ENCODE measurements around the gene HES6. TPM values are rescaled to one million over a fixed set of nuclear protein-coding genes. Genes with fewer than 3 reads are reported as not detected.

Gene HES6
- total and polyA plus RNA-seq, 2 donors = 16.1 to 18.7 TPM

DNA sequence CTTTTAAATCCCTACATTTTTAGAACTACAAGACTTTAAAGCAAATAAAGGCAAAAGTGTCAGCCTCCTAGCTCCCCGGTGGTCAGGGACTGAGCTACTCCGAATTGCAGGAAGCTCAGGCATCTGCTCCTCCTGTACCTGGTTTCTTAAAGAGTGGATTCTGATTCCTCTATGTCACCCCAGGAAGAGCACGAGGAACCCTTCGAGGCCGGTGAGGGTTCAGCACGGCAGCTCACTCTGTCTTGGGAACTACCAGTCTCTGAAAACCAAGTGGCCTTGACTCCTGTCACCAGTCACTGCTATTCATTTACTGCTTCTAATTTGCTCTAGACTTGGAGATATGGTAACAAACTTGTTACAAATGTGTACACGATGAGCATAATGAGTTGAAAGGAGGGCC, 46.3 kb upstream of the HES6 start:
- Histone ChIP-seq H3K4me1 (ENCODE audit: control insufficient read depth in 2 of 2, insufficient read depth in 2 of 2, low read length in 2 of 2) (peaks cover 10 to 28% of the 10 kb centered on the region in 2 donors), H3K27me3 (ENCODE audit: control insufficient read depth in 2 of 2, insufficient read depth in 1 of 2, low read length in 1 of 2) (peaks cover 0 to 9% of the 10 kb centered on the region in 2 donors), H3K36me3 (ENCODE audit: control insufficient read depth in 2 of 2, insufficient read depth in 2 of 2, low read length in 1 of 2) (no peaks in the 10 kb centered on the region), H3K27ac (ENCODE audit: low read depth in 1 of 2, low read length in 1 of 2) (peak overlapping the region; percentile 6 to 30), H3K9me3 (ENCODE audit: control insufficient read depth in 2 of 2, insufficient read depth in 1 of 2, low read length in 1 of 2) (no peaks in the 10 kb centered on the region), H3K4me3 (ENCODE audit: low read length in 2 of 2) (no peak overlapping the region)
- 95% methylated on average over 7 of the region's 7 CpGs for WGBS
- no peak for DNase-seq (ENCODE audit: low read depth in 6 of 9, low spot score in 9 of 9)

DNA sequence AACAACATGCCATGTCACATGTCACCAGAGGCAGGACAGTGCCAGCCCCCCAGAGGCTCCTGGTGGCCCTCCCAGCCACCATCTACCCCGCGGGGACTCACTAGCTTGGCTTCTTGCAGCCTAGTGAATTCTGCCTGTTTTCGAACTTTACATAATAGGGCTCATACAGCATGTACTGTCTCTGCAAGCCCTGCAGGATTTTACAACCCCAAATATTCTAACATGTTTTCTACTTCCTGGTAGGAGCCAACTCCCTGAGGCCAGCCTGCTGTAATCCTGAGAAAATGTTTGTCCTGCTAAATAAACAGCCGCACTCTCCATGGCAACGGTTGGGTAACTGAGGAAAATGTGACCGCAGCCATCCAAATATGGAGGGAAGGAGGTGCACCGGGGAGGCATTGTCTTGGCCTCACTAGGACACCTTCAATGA, 45.8 kb upstream of the HES6 start:
- Histone ChIP-seq H3K4me1 (ENCODE audit: control insufficient read depth in 2 of 2, insufficient read depth in 2 of 2, low read length in 2 of 2) (peaks cover 10 to 28% of the 10 kb centered on the region in 2 donors), H3K36me3 (ENCODE audit: control insufficient read depth in 2 of 2, insufficient read depth in 2 of 2, low read length in 1 of 2) (no peaks in the 10 kb centered on the region), H3K4me3 (ENCODE audit: low read length in 2 of 2) (no peak overlapping the region), H3K27me3 (ENCODE audit: control insufficient read depth in 2 of 2, insufficient read depth in 1 of 2, low read length in 1 of 2) (peaks cover 0 to 7% of the 10 kb centered on the region in 2 donors), H3K9me3 (ENCODE audit: control insufficient read depth in 2 of 2, insufficient read depth in 1 of 2, low read length in 1 of 2) (no peaks in the 10 kb centered on the region), H3K27ac (ENCODE audit: low read depth in 1 of 2, low read length in 1 of 2) (no peak overlapping the region)
- 90% methylated on average over 7 of the region's 7 CpGs for WGBS
- no peak for DNase-seq (ENCODE audit: low read depth in 6 of 9, low spot score in 9 of 9)

DNA sequence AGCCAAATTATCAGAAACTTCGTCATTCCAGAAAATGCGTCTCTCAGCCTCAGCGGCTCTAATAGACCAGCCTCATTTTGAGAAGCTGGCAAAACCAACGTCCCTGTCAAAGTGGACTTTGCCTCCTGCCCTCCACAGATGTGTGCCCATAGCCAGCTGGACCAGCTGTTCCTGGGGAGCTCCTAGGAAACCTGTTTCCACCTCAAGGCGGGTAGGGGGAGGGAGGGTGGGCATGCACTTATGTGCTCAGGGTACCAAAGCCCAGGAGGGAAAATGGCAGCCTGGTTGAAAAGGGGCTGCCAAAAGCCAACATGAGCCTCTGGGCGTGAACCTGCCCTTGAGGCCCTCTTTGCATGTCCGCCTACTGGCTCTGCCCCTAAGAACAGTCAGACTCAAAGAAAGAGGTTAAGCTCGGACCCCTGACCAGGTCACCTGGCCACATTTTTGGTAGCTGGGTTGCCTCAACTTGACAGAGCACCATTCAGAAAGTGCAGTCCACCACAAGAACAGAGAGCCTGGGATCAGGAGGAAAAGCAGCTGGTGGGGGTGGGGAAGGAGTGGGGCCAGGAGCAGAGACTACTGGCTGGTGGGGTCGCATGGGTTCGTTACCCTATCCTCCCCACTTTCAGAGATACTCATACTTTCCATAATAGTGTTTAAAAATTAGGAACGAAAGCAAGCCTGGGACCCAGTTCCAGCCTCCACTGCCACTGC, 45.1 kb upstream of the HES6 start:
- peaks cover 10 to 25% of the 10 kb centered on the region in 2 donors for H3K4me1 ChIP-seq (ENCODE audit: control insufficient read depth in 2 of 2, insufficient read depth in 2 of 2, low read length in 2 of 2)
- H3K27me3 ChIP-seq (ENCODE audit: control insufficient read depth in 2 of 2, insufficient read depth in 1 of 2, low read length in 1 of 2) = peaks cover 0 to 7% of the 10 kb centered on the region in 2 donors
- DNase-seq (ENCODE audit: low read depth in 6 of 9, low spot score in 9 of 9) = no peak
- no peaks in the 10 kb centered on the region for H3K36me3 ChIP-seq (ENCODE audit: control insufficient read depth in 2 of 2, insufficient read depth in 2 of 2, low read length in 1 of 2)
- WGBS = 98% methylated on average over 11 of the region's 11 CpGs
- H3K4me3 ChIP-seq (ENCODE audit: low read length in 2 of 2) = no peak overlapping the region
- no peaks in the 10 kb centered on the region for H3K9me3 ChIP-seq (ENCODE audit: control insufficient read depth in 2 of 2, insufficient read depth in 1 of 2, low read length in 1 of 2)
- H3K27ac ChIP-seq (ENCODE audit: low read depth in 1 of 2, low read length in 1 of 2) = no peak overlapping the region

DNA sequence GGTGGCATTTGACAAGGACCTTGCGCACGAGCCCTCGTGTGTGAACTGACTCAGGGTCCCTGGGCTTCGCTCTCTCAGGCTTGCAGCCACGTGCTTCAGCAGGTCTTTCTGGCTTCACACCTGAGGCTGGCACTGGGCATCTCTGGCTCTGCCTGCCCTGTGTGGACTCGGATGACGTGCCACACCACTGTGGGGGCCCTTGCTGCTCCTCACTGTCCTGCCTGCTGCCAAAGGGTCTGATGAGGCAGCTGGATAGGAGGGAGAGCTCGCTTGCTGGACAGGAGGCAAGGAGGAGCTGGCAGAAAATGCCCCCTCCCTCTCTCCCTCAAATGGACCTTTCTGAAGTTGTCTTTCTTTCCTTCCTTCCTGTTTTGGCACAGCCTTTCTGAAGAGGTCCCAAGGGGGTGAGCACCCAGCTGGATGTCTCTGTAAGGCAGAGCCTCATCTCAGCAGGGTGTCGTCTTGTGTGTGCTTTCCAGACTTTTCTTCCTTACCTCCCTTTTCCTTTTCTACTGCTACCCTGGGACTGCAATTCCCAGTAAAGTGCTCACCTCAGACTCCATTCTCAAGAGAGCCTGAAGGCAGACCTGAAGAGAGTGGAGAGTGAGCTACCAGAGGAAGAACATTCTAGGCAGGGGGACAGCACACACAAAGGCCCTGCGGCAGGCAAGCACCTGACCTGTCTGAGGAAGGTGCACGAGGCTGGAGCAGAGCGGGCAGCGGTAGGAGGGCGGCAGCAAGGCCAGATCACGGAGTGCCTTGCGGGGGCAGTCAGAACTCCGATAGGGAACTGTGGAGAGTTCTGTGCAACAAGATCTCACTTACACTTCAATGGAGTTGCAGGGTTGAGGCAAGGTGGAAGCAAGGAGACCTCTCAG, 43.3 kb upstream of the HES6 start:
- Histone ChIP-seq H3K9me3 (ENCODE audit: control insufficient read depth in 2 of 2, insufficient read depth in 1 of 2, low read length in 1 of 2) (no peaks in the 10 kb centered on the region), H3K4me1 (ENCODE audit: control insufficient read depth in 2 of 2, insufficient read depth in 2 of 2, low read length in 2 of 2) (peaks cover 10 to 15% of the 10 kb centered on the region in 2 donors), H3K4me3 (ENCODE audit: low read length in 2 of 2) (no peak overlapping the region), H3K27me3 (ENCODE audit: control insufficient read depth in 2 of 2, insufficient read depth in 1 of 2, low read length in 1 of 2) (peaks cover 0 to 5% of the 10 kb centered on the region in 2 donors), H3K36me3 (ENCODE audit: control insufficient read depth in 2 of 2, insufficient read depth in 2 of 2, low read length in 1 of 2) (no peaks in the 10 kb centered on the region), H3K27ac (ENCODE audit: low read depth in 1 of 2, low read length in 1 of 2) (no peak overlapping the region)
- 96% methylated on average over 17 of the region's 17 CpGs for WGBS
- DNase-seq (ENCODE audit: low read depth in 6 of 9, low spot score in 9 of 9) = no peak

DNA sequence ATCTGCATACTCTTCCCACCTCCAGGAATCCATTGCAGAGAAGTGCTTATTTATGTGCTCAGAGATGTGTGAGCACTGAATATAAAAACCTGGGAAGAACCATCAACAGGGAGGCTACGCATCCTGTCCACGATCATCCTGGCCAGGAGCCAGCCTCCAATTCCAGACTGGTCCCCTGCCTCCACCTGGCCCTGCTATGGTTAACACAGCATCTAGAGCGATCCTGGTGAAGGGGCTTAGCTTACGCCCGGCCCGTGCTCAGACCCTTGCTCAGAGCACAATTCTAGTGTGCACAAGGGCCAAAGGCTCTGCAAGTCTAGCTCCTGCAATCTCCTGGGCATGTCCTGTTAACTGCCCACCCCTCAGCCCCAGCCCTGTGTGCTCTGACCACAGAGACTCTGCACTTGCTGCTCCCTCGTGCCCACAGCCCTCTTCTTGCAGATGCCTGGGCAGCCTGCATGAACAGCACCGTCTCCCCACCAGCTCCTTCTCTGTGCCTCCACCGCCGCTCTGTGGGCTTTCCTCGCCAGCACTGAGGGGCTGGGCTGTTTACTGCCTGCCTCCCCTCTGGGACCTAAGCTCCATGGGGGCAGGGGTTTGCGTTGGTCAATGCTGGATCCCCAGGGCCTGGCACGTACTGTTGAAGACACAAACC, 42.1 kb upstream of the HES6 start:
- 96% methylated on average over 13 of the region's 13 CpGs for WGBS
- no peak overlapping the region for H3K4me3 ChIP-seq (ENCODE audit: low read length in 2 of 2)
- H3K27me3 ChIP-seq (ENCODE audit: control insufficient read depth in 2 of 2, insufficient read depth in 1 of 2, low read length in 1 of 2) = no peaks in the 10 kb centered on the region
- DNase-seq (ENCODE audit: low read depth in 6 of 9, low spot score in 9 of 9) = no peak
- no peaks in the 10 kb centered on the region for H3K9me3 ChIP-seq (ENCODE audit: control insufficient read depth in 2 of 2, insufficient read depth in 1 of 2, low read length in 1 of 2)
- H3K4me1 ChIP-seq (ENCODE audit: control insufficient read depth in 2 of 2, insufficient read depth in 2 of 2, low read length in 2 of 2) = peaks cover 0 to 5% of the 10 kb centered on the region in 2 donors
- H3K27ac ChIP-seq (ENCODE audit: low read depth in 1 of 2, low read length in 1 of 2) = no peak overlapping the region
- H3K36me3 ChIP-seq (ENCODE audit: control insufficient read depth in 2 of 2, insufficient read depth in 2 of 2, low read length in 1 of 2) = peaks cover 0 to under 1% of the 10 kb centered on the region in 2 donors

DNA sequence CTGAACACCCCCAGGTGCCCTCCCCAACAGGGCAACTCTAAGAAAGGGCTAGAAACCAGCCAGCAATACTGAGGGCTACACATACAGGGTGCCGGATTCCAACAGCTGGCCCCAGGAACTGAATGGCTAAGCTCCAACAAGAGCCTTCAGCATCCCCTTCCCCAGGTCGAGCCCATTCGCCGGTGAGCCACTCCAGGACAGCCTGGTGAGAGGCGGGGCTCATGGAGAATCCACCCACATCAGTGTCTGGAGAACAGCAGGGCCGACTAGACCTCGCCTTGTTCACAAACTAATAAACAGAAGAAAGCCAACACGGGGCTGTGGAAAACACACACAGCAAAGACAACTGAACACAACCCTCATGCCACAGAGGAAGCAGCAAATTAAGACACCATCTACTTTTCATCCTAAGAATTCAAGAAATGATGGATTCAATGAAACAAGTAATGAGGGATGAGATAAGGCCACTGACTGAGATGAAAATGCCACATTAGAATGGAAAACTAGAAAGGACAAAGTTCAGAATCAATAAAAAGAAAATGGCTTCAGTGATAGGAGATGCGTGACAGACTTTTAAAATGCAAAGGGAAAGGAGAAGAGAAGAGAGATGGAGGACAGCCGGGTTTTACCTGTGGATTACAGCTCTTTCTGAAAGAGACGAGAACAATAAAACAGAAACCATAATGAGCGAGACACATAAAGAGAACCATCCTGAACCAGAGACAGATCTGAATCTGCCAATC, 40.4 kb upstream of the HES6 start:
- Histone ChIP-seq H3K36me3 (ENCODE audit: control insufficient read depth in 2 of 2, insufficient read depth in 2 of 2, low read length in 1 of 2) (peaks cover 9 to 10% of the 10 kb centered on the region in 2 donors), H3K9me3 (ENCODE audit: control insufficient read depth in 2 of 2, insufficient read depth in 1 of 2, low read length in 1 of 2) (no peaks in the 10 kb centered on the region), H3K4me1 (ENCODE audit: control insufficient read depth in 2 of 2, insufficient read depth in 2 of 2, low read length in 2 of 2) (no peaks in the 10 kb centered on the region), H3K27me3 (ENCODE audit: control insufficient read depth in 2 of 2, insufficient read depth in 1 of 2, low read length in 1 of 2) (no peaks in the 10 kb centered on the region), H3K4me3 (ENCODE audit: low read length in 2 of 2) (no peak overlapping the region), H3K27ac (ENCODE audit: low read depth in 1 of 2, low read length in 1 of 2) (no peak overlapping the region)
- 97% methylated on average over 12 of the region's 12 CpGs for WGBS
- no peak for DNase-seq (ENCODE audit: low read depth in 6 of 9, low spot score in 9 of 9)

DNA sequence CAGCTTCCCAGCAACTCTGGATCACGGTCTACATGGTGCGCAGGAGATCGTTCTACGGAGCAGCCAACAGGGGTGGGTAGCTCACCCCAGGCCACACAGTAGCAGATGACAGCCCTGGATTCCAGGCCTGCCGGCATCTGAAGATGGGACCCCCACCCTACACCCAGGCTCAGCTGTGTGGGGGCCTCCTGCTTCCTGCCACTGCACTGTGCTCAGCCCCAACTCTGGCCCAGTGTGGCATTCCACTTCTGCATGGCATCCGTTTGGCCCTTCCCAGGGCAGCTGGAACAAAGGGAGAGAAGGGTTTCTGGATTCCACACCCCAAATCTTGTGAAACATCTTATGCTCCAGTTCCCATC, 39.5 kb upstream of the HES6 start:
- 99% methylated on average over 6 of the region's 6 CpGs for WGBS
- DNase-seq (ENCODE audit: low read depth in 6 of 9, low spot score in 9 of 9) = no peak

DNA sequence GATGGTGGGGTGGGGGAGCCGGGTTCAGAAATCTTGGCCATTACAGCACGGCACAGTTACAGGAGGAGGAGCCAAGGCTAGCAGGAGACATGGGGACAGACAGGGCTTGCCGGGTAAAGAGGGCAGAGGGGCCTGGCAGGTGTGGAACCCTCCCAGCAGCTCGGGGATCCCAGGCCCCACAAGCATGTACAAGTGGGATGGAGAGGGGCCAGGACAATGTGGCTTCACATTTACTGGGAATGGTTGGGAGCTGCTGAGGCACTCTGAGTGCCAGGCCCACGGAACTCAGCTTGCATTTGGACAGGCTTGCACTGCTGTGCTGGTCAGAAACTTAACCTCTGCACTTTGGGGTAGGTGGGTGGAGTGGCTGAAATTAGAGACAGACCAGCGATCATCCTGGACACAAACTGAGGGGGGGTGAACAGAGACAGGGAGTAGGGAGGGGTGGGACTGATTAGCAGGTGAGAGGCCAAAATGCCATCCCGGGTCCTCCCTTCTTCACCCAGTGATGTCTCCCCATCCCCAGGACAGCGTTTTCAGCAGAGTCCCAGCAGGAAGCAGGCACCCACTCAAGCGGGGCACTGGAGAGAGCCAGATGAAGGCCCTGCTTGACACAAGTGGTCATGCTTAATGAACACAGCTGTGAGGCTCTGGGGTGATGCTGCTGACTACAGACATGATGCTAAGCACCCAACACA, 38.9 kb upstream of the HES6 start:
- 95% methylated on average over 9 of the region's 9 CpGs for WGBS
- Histone ChIP-seq H3K27me3 (ENCODE audit: control insufficient read depth in 2 of 2, insufficient read depth in 1 of 2, low read length in 1 of 2) (no peaks in the 10 kb centered on the region), H3K27ac (ENCODE audit: low read depth in 1 of 2, low read length in 1 of 2) (no peak overlapping the region), H3K4me1 (ENCODE audit: control insufficient read depth in 2 of 2, insufficient read depth in 2 of 2, low read length in 2 of 2) (no peaks in the 10 kb centered on the region), H3K9me3 (ENCODE audit: control insufficient read depth in 2 of 2, insufficient read depth in 1 of 2, low read length in 1 of 2) (no peaks in the 10 kb centered on the region), H3K4me3 (ENCODE audit: low read length in 2 of 2) (no peak overlapping the region), H3K36me3 (ENCODE audit: control insufficient read depth in 2 of 2, insufficient read depth in 2 of 2, low read length in 1 of 2) (peaks cover 19 to 20% of the 10 kb centered on the region in 2 donors)
- DNase-seq (ENCODE audit: low read depth in 6 of 9, low spot score in 9 of 9) = no peak

More for the DNA sequence above, 39.5 kb upstream of the HES6 start:
- Histone ChIP-seq H3K27ac (ENCODE audit: low read depth in 1 of 2, low read length in 1 of 2) (no peak overlapping the region), H3K4me3 (ENCODE audit: low read length in 2 of 2) (no peak overlapping the region), H3K36me3 (ENCODE audit: control insufficient read depth in 2 of 2, insufficient read depth in 2 of 2, low read length in 1 of 2) (peaks cover 16 to 18% of the 10 kb centered on the region in 2 donors), H3K27me3 (ENCODE audit: control insufficient read depth in 2 of 2, insufficient read depth in 1 of 2, low read length in 1 of 2) (no peaks in the 10 kb centered on the region), H3K4me1 (ENCODE audit: control insufficient read depth in 2 of 2, insufficient read depth in 2 of 2, low read length in 2 of 2) (no peaks in the 10 kb centered on the region), H3K9me3 (ENCODE audit: control insufficient read depth in 2 of 2, insufficient read depth in 1 of 2, low read length in 1 of 2) (no peaks in the 10 kb centered on the region)

All from thymus (tissue), 11 donors.